HG03039 (cell line): ENCODE data around the gene ANKS1B.
"Not testable (repeated sequence)": the region's sequence is repeated elsewhere in the genome, so short reads cannot be mapped to it uniquely, and the experiment has no call there.

ENCODE experiments used
- ATAC-seq: cut with Tn5 transposase; IDR thresholded peaks from one replicate; pipeline ENCODE4 v1.9.1; 2021; ENCODE audit warnings: mild to moderate bottlenecking, moderate library complexity; ENCODE audit not compliant: unreplicated experiment

ANKS1B gene

GRCh38 chr12:99879439-99879838 lies 105.3 kb downstream of the ANKS1B start:
- no peak for ATAC-seq

GRCh38 chr12:99875081-99875480 lies 109.7 kb downstream of the ANKS1B start:
- ATAC-seq, result no peak

- ATAC-seq, result no peak
Measured at GRCh38 chr12:99870085-99870484, 114.7 kb downstream of the ANKS1B start.

GRCh38 chr12:99861731-99862130 lies 123.0 kb downstream of the ANKS1B start:
- ATAC-seq, result no peak

GRCh38 chr12:99859126-99859525 lies 125.6 kb downstream of the ANKS1B start:
- no peak for ATAC-seq

- no peak for ATAC-seq
Measured at GRCh38 chr12:99852666-99853065, 132.1 kb downstream of the ANKS1B start.

- ATAC-seq, result no peak
Measured at GRCh38 chr12:99847936-99848335, 136.8 kb downstream of the ANKS1B start.

GRCh38 chr12:99834710-99835109 lies 150.0 kb downstream of the ANKS1B start:
- ATAC-seq, result no peak

GRCh38 chr12:99833397-99833796 lies 151.3 kb downstream of the ANKS1B start:
- ATAC-seq, result no peak

GRCh38 chr12:99824900-99825542 lies 159.7 kb downstream of the ANKS1B start:
- no peak for ATAC-seq

GRCh38 chr12:99822273-99822672 lies 162.5 kb downstream of the ANKS1B start:
- no peak for ATAC-seq

- ATAC-seq, result no peak
Measured at GRCh38 chr12:99810718-99811593, 173.8 kb downstream of the ANKS1B start.

GRCh38 chr12:99809909-99810308 lies 174.8 kb downstream of the ANKS1B start:
- no peak for ATAC-seq

- no peak for ATAC-seq
Measured at GRCh38 chr12:99806304-99806703, 178.4 kb downstream of the ANKS1B start.

GRCh38 chr12:99804715-99805114 lies 180.0 kb downstream of the ANKS1B start:
- no peak for ATAC-seq

GRCh38 chr12:99800605-99801004 lies 184.1 kb downstream of the ANKS1B start:
- ATAC-seq, result no peak

GRCh38 chr12:99797931-99798330 lies 186.8 kb downstream of the ANKS1B start:
- ATAC-seq, result not testable (repeated sequence)

GRCh38 chr12:99783421-99783820 lies 201.3 kb downstream of the ANKS1B start:
- ATAC-seq, result no peak

- no peak for ATAC-seq
Measured at GRCh38 chr12:99772274-99772673, 212.5 kb downstream of the ANKS1B start.

- no peak for ATAC-seq
Measured at GRCh38 chr12:99771659-99772058, 213.1 kb downstream of the ANKS1B start.

- no peak for ATAC-seq
Measured at GRCh38 chr12:99769396-99769980, 215.2 kb downstream of the ANKS1B start.

GRCh38 chr12:99768758-99769157 lies 216.0 kb downstream of the ANKS1B start:
- no peak for ATAC-seq
